Mesenchymal stem cell (in vitro differentiated cells and primary cell): ENCODE measurements around the gene ANTXR2. TPM values are rescaled to one million over a fixed set of nuclear protein-coding genes. Genes with fewer than 3 reads are reported as not detected.
A peak's percentile ranks its signal among the peaks of the same experiment; 100 is the strongest.
"Not testable (repeated sequence)": the region's sequence is repeated elsewhere in the genome, so short reads cannot be mapped to it uniquely, and the experiment has no call there.

ENCODE experiments used
- DNase-seq: peaks from one replicate; pipeline ENCODE4 v3.0.0-alpha.2; 2013
- H2AFZ ChIP-seq: one replicate; pipeline ENCODE4 v1.6.1; 2013; ENCODE audit warnings: low read depth, mild to moderate bottlenecking, control low read depth, inconsistent platforms, low read length, moderate library complexity
- H2AK5ac ChIP-seq: 2 replicates; pipeline ENCODE4 v1.6.1; 2013; ENCODE audit warnings: low read length, moderate library complexity, mild to moderate bottlenecking, inconsistent platforms; ENCODE audit not compliant: severe bottlenecking
- H2BK120ac ChIP-seq: one replicate; pipeline ENCODE4 v1.6.1; 2013; ENCODE audit warnings: low read depth, mild to moderate bottlenecking, inconsistent platforms, low read length, moderate library complexity
- H2BK12ac ChIP-seq, 2 experiments: one replicate each; pipeline ENCODE4 v1.6.1; 2013; ENCODE audit warnings: inconsistent platforms in 2 of 2, low read length in 2 of 2, mild to moderate bottlenecking in 2 of 2, moderate library complexity in 2 of 2, control low read depth in 1 of 2
- H2BK15ac ChIP-seq: one replicate; pipeline ENCODE4 v1.6.1; 2013; ENCODE audit warnings: mild to moderate bottlenecking, low read depth, inconsistent platforms; ENCODE audit not compliant: poor library complexity, severe bottlenecking
- H2BK5ac ChIP-seq: 2 replicates; pipeline ENCODE4 v1.6.1; 2013; ENCODE audit warnings: low read depth, mild to moderate bottlenecking, low read length, control low read depth, inconsistent platforms; ENCODE audit not compliant: poor library complexity, severe bottlenecking
- H3K14ac ChIP-seq, 2 experiments: one replicate each; pipeline ENCODE4 v1.6.1; 2013; ENCODE audit warnings: inconsistent platforms in 2 of 2, low read length in 2 of 2, control low read depth in 1 of 2, mild to moderate bottlenecking in 1 of 2, moderate library complexity in 1 of 2
- H3K18ac ChIP-seq, 2 experiments: one replicate each; pipeline ENCODE4 v1.6.1; 2013; ENCODE audit warnings: inconsistent platforms in 2 of 2, low read length in 2 of 2, control low read depth in 1 of 2, low read depth in 1 of 2, mild to moderate bottlenecking in 1 of 2
- H3K23ac ChIP-seq, 2 experiments: one replicate each; pipeline ENCODE4 v1.6.1; 2013; ENCODE audit warnings: inconsistent platforms in 2 of 2, low read length in 2 of 2, mild to moderate bottlenecking in 2 of 2, moderate library complexity in 2 of 2, control low read depth in 1 of 2
- H3K27ac ChIP-seq: 2 replicates; pipeline ENCODE4 v1.5.1; 2013; ENCODE audit warnings: mild to moderate bottlenecking, moderate library complexity, low read length, control low read depth, inconsistent platforms; ENCODE audit not compliant: poor library complexity, severe bottlenecking
- H3K27me3 ChIP-seq, 2 experiments: 2 replicates each; pipeline versions ENCODE4 v1.6.1 to v1.7.0; 2013; ENCODE audit warnings: low read length in 2 of 2, mild to moderate bottlenecking in 2 of 2, moderate library complexity in 2 of 2, control low read depth in 1 of 2, inconsistent platforms in 1 of 2; ENCODE audit not compliant: control insufficient read depth in 1 of 2, insufficient read depth in 1 of 2
- H3K36me3 ChIP-seq, 2 experiments: 2 replicates each; pipeline versions ENCODE4 v1.6.1 to v1.7.0; 2013; ENCODE audit warnings: low read length in 2 of 2, control low read depth in 1 of 2, inconsistent platforms in 1 of 2, low read depth in 1 of 2, mild to moderate bottlenecking in 1 of 2; ENCODE audit not compliant: insufficient read depth in 2 of 2, control insufficient read depth in 1 of 2
- H3K4ac ChIP-seq, 2 experiments: one replicate each; pipeline ENCODE4 v1.6.1; 2013; ENCODE audit warnings: inconsistent platforms in 2 of 2, low read length in 2 of 2, mild to moderate bottlenecking in 2 of 2, moderate library complexity in 2 of 2, control low read depth in 1 of 2, low read depth in 1 of 2
- H3K4me1 ChIP-seq: 2 replicates; pipeline ENCODE4 v1.6.1; 2013; ENCODE audit warnings: low read depth, low read length, control low read depth; ENCODE audit not compliant: control insufficient read depth, insufficient read depth
- H3K4me2 ChIP-seq: 2 replicates; pipeline ENCODE4 v1.6.1; 2013; ENCODE audit warnings: low read length, mild to moderate bottlenecking, inconsistent platforms; ENCODE audit not compliant: poor library complexity, severe bottlenecking
- H3K4me3 ChIP-seq, 2 experiments: 2 replicates each; pipeline versions ENCODE4 v1.5.1 to v1.7.0; 2013; ENCODE audit warnings: low read length in 2 of 2, mild to moderate bottlenecking in 2 of 2, control low read depth in 1 of 2, low read depth in 1 of 2; ENCODE audit not compliant: insufficient read depth in 1 of 2
- H3K79me1 ChIP-seq: replicated peaks from 2 replicates; pipeline ENCODE4 v1.6.1; 2013; ENCODE audit warnings: mild to moderate bottlenecking, control low read depth, low read length, inconsistent platforms; ENCODE audit not compliant: poor library complexity, severe bottlenecking
- H3K9ac ChIP-seq: 2 replicates; pipeline ENCODE4 v1.7.0; 2013; ENCODE audit warnings: mild to moderate bottlenecking, low read length, moderate library complexity
- H3K9me3 ChIP-seq: 2 replicates; pipeline ENCODE4 v1.7.0; 2013; ENCODE audit warnings: mild to moderate bottlenecking, low read length; ENCODE audit not compliant: control insufficient read depth
- H4K8ac ChIP-seq: one replicate; pipeline ENCODE4 v1.6.1; 2013; ENCODE audit warnings: inconsistent platforms, mild to moderate bottlenecking, low read length, moderate library complexity
- H4K91ac ChIP-seq: one replicate; pipeline ENCODE4 v1.6.1; 2013; ENCODE audit warnings: mild to moderate bottlenecking, low read length, inconsistent platforms
- WGBS: methylation state at CpG from one replicate; pipeline ENCODE4 v1.1.7; 2013; ENCODE audit warnings: mixed read lengths; 5-methylcytosine and 5-hydroxymethylcytosine counted together
- polyA plus RNA-seq, 2 experiments: library from polyadenylated mRNA; stranded (reverse); fragments of 200-250 nt; gene quantifications; one replicate each; pipeline ENCODE4 v1.2.3, GENCODE V29; 2013

The ANTXR2 gene
- 80.9 TPM for polyA plus RNA-seq (2013, experiment 1 of 2)
- polyA plus RNA-seq (2013, experiment 2 of 2): 84.2 TPM

DNA sequence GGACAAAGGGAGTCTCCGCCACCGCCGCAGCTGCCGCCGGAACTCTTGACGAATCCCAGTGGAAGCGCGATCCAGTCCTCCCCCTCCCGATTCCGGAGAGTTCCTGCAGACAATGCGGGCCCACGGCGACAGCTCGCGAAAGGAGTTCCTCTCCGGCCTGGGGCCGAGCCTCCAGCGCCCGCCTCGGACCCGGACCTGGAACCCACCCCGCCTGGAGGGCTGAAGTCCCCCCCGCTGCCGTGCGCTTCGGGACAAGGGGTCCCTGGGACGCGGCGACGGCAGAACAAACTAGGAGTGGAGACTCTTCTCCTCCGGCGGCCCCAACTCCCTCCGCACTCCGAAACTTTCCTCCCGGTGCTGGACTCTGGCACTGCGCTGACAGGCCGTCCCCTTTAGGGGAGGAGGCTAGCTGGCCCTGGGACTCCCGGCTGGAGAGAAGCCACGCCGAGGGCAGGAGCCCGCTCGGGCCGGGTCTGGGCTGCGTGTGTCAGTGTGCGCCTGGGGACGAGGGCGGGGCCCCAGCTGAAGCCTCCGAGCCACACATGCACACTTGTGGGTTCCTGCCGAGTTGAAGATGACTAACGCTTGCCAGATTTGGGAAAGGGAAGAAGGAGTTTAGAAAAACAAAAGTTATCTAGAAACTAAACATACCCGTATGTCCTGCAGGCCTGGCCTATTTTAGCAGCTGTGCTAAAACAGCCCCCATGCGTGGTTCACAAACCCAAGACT lies at the start of gene ANTXR2:
TSS of gene ANTXR2 (minus strand) at position 486 of the 729 bp plus-strand sequence. CDS start 669 bp downstream, outside the sequence.
- Histone ChIP-seq H3K14ac (peak within 1 kb of the TSS; percentile 82 to 92), H3K9ac (peak within 1 kb of the TSS; percentile 97), H3K23ac (peak within 1 kb of the TSS; percentile 52 to 91), H2BK120ac (peak within 1 kb of the TSS; percentile 96), H3K4me1 (no peaks in the 10 kb centered on the region), H2BK5ac (peak within 1 kb of the TSS; percentile 92), H3K27ac (peak within 1 kb of the TSS; percentile 90), H3K4me2 (peak within 1 kb of the TSS; percentile 83), H2AFZ (peak within 1 kb of the TSS; percentile 86), H3K9me3 (no peaks in the 10 kb centered on the region), H2BK15ac (peak within 1 kb of the TSS; percentile 99), H3K4me3 (peak within 1 kb of the TSS; percentile 91 to 92), H4K8ac (peak within 1 kb of the TSS; percentile 84), H3K36me3 (peaks cover 0 to 34% of the 10 kb centered on the region in 2 experiments), H2BK12ac (peak within 1 kb of the TSS; percentile 69 to 90), H3K18ac (peak within 1 kb of the TSS; percentile 74 to 99), H2AK5ac (no peak within 1 kb of the TSS), H4K91ac (peak within 1 kb of the TSS; percentile 97), H3K27me3 (no peaks in the 10 kb centered on the region), H3K79me1 (peaks cover 2% of the 10 kb centered on the region), H3K4ac (peak within 1 kb of the TSS; percentile 68 to 97)
- 0% methylated on average over 42 of the region's 52 CpGs for WGBS
- DNase-seq: peak; percentile 96

DNA sequence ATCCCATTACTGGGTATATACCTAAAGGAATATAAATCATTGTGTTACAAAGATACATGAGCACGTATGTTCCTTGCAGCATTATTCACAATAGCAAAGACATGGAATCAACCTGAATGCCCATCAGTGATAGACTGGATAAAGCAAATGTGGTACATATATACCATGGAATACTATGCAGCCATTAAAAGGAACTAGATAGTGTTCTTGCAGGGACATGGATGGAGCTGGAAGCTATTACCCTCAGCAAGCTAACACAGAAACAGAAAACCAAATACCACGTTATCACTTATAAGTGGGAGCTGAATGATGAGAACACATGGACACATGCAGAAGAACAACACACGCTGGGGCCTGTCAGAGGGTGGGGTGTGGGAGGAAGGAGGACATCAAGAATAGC lies 48.8 kb upstream of the ANTXR2 start:
- not testable (repeated sequence) for H3K18ac ChIP-seq, H3K4me3 ChIP-seq, H3K79me1 ChIP-seq, H2BK120ac ChIP-seq, H2BK12ac ChIP-seq, H3K23ac ChIP-seq, H2BK5ac ChIP-seq, H2AK5ac ChIP-seq, H3K9ac ChIP-seq, DNase-seq, H4K8ac ChIP-seq, H3K4me1 ChIP-seq, H2AFZ ChIP-seq, H4K91ac ChIP-seq, H3K27ac ChIP-seq, H3K36me3 ChIP-seq, H3K27me3 ChIP-seq, H3K4ac ChIP-seq, H2BK15ac ChIP-seq, H3K4me2 ChIP-seq, H3K14ac ChIP-seq
- H3K9me3 ChIP-seq: peaks cover 14% of the 10 kb centered on the region
- 97% methylated on average over 3 of the region's 3 CpGs for WGBS

DNA sequence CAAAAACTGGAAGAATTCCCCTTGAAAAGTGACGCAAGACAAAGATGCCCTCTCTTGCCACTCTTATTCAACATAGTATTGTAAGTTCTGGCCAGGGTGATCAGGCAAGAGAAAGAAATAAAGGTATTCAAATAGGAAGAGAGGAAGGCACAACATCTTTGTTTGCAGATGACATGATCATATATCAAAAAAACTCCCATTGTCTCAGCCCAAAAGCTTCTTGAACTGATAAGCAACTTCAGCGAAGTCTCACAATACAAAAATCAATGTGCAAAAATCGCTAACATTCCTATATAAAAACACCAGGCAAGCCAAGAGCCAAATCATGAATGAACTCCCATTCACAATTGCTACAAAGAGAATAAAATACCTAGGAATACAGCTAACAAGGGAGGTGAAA lies 46.6 kb upstream of the ANTXR2 start:
- H3K79me1 ChIP-seq, H3K4ac ChIP-seq, H2BK5ac ChIP-seq, H3K4me2 ChIP-seq, H3K9ac ChIP-seq, DNase-seq, H2BK15ac ChIP-seq, H3K27me3 ChIP-seq, H3K23ac ChIP-seq, H3K4me1 ChIP-seq, H2BK120ac ChIP-seq, H3K36me3 ChIP-seq, H3K18ac ChIP-seq, H3K14ac ChIP-seq, H4K8ac ChIP-seq, H2AFZ ChIP-seq, H2AK5ac ChIP-seq, H4K91ac ChIP-seq, H2BK12ac ChIP-seq, H3K4me3 ChIP-seq, H3K27ac ChIP-seq: not testable (repeated sequence)
- peaks cover 14% of the 10 kb centered on the region for H3K9me3 ChIP-seq
- 94% methylated on average over 3 of the region's 3 CpGs for WGBS

DNA sequence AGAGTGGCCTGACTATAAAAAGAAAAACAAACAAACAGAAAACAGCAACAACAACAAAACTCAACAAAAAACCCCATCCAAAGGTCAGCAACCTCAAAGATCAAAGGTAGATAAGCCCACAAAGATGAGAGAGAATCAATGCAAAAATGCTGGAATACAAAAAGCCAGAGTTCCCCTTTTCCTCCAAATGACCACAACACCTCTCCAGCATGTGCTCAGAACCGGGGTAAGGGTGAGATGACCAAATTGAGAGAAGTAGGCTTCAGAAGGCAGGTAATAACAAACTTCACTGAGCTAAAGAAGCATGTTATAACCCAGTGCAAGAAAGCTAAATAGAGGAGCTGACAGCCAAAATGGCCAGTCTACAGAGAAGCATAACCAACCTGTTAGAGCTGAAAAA lies 43.5 kb upstream of the ANTXR2 start:
- H2BK120ac ChIP-seq: no peak overlapping the region
- no peak overlapping the region for H3K4me2 ChIP-seq
- H3K4me3 ChIP-seq: no peak overlapping the region
- DNase-seq: no peak
- H3K4ac ChIP-seq: no peak overlapping the region
- no peaks in the 10 kb centered on the region for H3K4me1 ChIP-seq
- no peak overlapping the region for H2AK5ac ChIP-seq
- H3K27ac ChIP-seq: no peak overlapping the region
- peaks cover 14% of the 10 kb centered on the region for H3K9me3 ChIP-seq
- H3K79me1 ChIP-seq: no peaks in the 10 kb centered on the region
- H3K27me3 ChIP-seq: no peaks in the 10 kb centered on the region
- no peak overlapping the region for H2BK15ac ChIP-seq
- no peak overlapping the region for H2BK12ac ChIP-seq
- no CpG with 5 or more reads among the region's 1 CpG for WGBS
- no peaks in the 10 kb centered on the region for H3K36me3 ChIP-seq
- no peak overlapping the region for H4K91ac ChIP-seq
- H3K23ac ChIP-seq: no peak overlapping the region
- no peak overlapping the region for H3K18ac ChIP-seq
- no peak overlapping the region for H3K14ac ChIP-seq
- H3K9ac ChIP-seq: no peak overlapping the region
- no peak overlapping the region for H2AFZ ChIP-seq
- no peak overlapping the region for H2BK5ac ChIP-seq
- no peak overlapping the region for H4K8ac ChIP-seq
